SK-N-MC (cell line): ENCODE data around the gene DIP2C.

Experiments
- EZH2 ChIP-seq: fragments of 200-600 bp; sonication (generic); IDR thresholded peaks from one replicate; pipeline ENCODE4 v1.6.1; 2017; ENCODE audit warnings: antibody characterized with exemption
- FOXP2 ChIP-seq: optimal IDR thresholded peaks from 2 replicates; pipeline ENCODE3; 2011; ENCODE audit warnings: mild to moderate bottlenecking, moderate library complexity; ENCODE audit not compliant: insufficient read depth; ENCODE audit errors: extremely low read length, control extremely low read depth

DNA sequence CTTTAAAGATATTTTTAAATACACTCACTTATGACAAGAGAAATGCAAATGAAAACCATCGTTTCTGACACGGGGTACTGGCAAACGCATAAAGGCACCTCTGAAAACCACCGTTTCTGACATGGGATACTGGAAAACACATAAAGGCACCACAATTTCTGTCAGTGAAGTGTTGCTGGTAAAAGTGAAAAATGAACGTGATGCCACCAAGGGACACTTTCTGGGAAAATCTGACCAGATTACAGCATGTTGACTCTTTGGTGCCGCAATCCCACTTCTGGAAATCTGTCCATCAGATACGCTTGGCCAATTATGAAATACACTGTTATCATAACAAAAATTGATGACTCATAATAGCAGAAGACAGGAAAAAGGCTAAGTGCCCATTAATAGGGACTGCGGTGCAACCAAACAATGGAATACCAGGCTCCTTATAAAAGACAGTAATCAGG lies 422.5 kb downstream of the DIP2C start:
- TF ChIP-seq FOXP2 (no peak), EZH2 (no peak)
